GM12891 (cell line): ENCODE results near the gene VAV2.

Experiments used
- PAX5 ChIP-seq: IDR thresholded peaks from 2 replicates; pipeline ENCODE4 v1.6.1; 2011; ENCODE audit warnings: low read length, moderate library complexity, mild to moderate bottlenecking; ENCODE audit not compliant: insufficient read depth, severe bottlenecking
- POLR2A ChIP-seq: IDR thresholded peaks from 2 replicates; pipeline ENCODE4 v1.6.1; 2011; ENCODE audit warnings: low read depth, low read length, control low read depth
- POLR2AphosphoS5 ChIP-seq: IDR thresholded peaks from 2 replicates; pipeline ENCODE4 v1.6.1; 2011; ENCODE audit warnings: low read depth, low read length, control low read depth
- POU2F2 ChIP-seq: IDR thresholded peaks from 2 replicates; pipeline ENCODE4 v1.6.1; 2011; ENCODE audit warnings: low read depth, mild to moderate bottlenecking, control low read depth, low read length, moderate library complexity
- SPI1 ChIP-seq: IDR thresholded peaks from 2 replicates; pipeline ENCODE4 v1.6.1; 2011; ENCODE audit warnings: low read depth, low read length, control low read depth
- TAF1 ChIP-seq: IDR thresholded peaks from 2 replicates; pipeline ENCODE4 v1.6.1; 2011; ENCODE audit warnings: low read depth, low read length, control low read depth

DNA sequence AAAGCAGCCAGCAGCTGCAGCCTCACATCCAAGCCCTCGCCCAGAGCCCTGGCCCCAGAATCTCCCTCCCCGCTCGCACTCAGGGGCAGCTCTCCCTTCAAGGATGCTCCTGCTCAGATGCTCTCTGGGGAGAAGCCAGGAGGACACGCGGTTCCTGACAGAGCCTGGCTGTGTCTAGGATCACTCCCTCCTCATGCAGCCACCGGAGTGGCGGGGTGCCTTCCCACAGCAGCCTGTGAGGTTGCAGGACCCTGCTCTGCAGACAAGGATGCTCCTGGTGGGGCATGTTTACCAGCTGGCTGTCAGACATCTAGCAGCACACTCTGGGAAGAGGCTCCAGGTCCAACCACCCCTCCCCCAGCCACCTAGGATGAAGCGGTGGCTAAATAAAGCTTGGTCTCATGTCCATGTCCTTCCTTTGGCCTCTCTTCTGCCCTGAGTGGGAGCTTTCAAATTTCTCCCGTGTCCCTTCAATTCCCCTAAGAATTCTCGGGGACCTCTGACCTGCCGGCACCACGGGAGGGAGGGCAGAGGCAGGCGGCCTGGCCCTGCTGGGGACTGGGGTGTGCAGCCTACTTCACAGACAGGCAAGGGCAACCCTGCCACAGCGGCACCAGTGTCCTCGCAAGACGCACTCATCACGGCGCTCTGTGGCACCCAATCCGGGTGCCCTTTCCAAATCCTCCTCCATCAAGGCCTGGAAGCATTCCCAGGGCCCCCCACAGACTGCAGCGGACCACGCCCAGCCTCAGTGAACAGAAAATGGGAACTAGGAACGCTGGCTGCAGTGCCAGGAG lies 165.6 kb downstream of the VAV2 start:
- TF ChIP-seq POLR2A (no peak), TAF1 (no peak), POLR2AphosphoS5 (no peak), SPI1 (no peak), POU2F2 (no peak), PAX5 (no peak)
